Measurements from ENCODE around the gene SPINK4. TPM values are rescaled to one million over a fixed set of nuclear protein-coding genes. Genes with fewer than 3 reads are reported as not detected.

Gene SPINK4
- total RNA-seq, 2 donors from 2014 or later = not detected

GRCh38 chr9:33222031-33222430 is 17.9 kb upstream of the SPINK4 start:
- Mint-ChIP-seq H3K27ac (no peak overlapping the region), H3K4me3 (no peak overlapping the region)
- no peak for ATAC-seq (replicated peaks)

GRCh38 chr9:33223696-33224095 is 16.3 kb upstream of the SPINK4 start:
- no peaks in the 10 kb centered on the region for H3K9me3 Mint-ChIP-seq
- H3K27ac Mint-ChIP-seq = no peak overlapping the region
- ATAC-seq (replicated peaks) = no peak
- no peak overlapping the region for H3K4me3 Mint-ChIP-seq
- peaks cover 9% of the 10 kb centered on the region for H3K4me1 Mint-ChIP-seq
- H3K27me3 Mint-ChIP-seq = peaks cover 3% of the 10 kb centered on the region
- H3K36me3 Mint-ChIP-seq (ENCODE audit: low read depth) = no peaks in the 10 kb centered on the region

More at GRCh38 chr9:33222031-33222430, 17.9 kb upstream of the SPINK4 start:
- peaks cover 9% of the 10 kb centered on the region for H3K4me1 Mint-ChIP-seq
- no peaks in the 10 kb centered on the region for H3K36me3 Mint-ChIP-seq (ENCODE audit: low read depth)
- peaks cover 3% of the 10 kb centered on the region for H3K27me3 Mint-ChIP-seq
- no peaks in the 10 kb centered on the region for H3K9me3 Mint-ChIP-seq

GRCh38 chr9:33225319-33226147 is 14.4 kb upstream of the SPINK4 start:
- Mint-ChIP-seq H3K4me3 (no peak overlapping the region), H3K4me1 (peaks cover 9% of the 10 kb centered on the region), H3K9me3 (no peaks in the 10 kb centered on the region), H3K27me3 (peaks cover 3% of the 10 kb centered on the region), H3K36me3 (ENCODE audit: low read depth) (no peaks in the 10 kb centered on the region), H3K27ac (peak overlapping the region; percentile 39)
- peak; percentile 73 for ATAC-seq (replicated peaks)

- peaks cover 9% of the 10 kb centered on the region for H3K4me1 Mint-ChIP-seq
- no peaks in the 10 kb centered on the region for H3K9me3 Mint-ChIP-seq
- H3K27me3 Mint-ChIP-seq = peaks cover 3% of the 10 kb centered on the region
- H3K27ac Mint-ChIP-seq = no peak overlapping the region
- no peaks in the 10 kb centered on the region for H3K36me3 Mint-ChIP-seq (ENCODE audit: low read depth)
- no peak overlapping the region for H3K4me3 Mint-ChIP-seq
- ATAC-seq (replicated peaks) = no peak
Observed at GRCh38 chr9:33227008-33227398, 13.0 kb upstream of the SPINK4 start.

GRCh38 chr9:33227741-33228140 is 12.2 kb upstream of the SPINK4 start:
- peaks cover 9% of the 10 kb centered on the region for H3K4me1 Mint-ChIP-seq
- H3K27ac Mint-ChIP-seq = no peak overlapping the region
- no peaks in the 10 kb centered on the region for H3K36me3 Mint-ChIP-seq (ENCODE audit: low read depth)
- H3K9me3 Mint-ChIP-seq = no peaks in the 10 kb centered on the region
- H3K4me3 Mint-ChIP-seq = no peak overlapping the region
- no peak for ATAC-seq (replicated peaks)
- peaks cover 2% of the 10 kb centered on the region for H3K27me3 Mint-ChIP-seq

GRCh38 chr9:33228606-33229005 is 11.4 kb upstream of the SPINK4 start:
- H3K27ac Mint-ChIP-seq = no peak overlapping the region
- no peaks in the 10 kb centered on the region for H3K36me3 Mint-ChIP-seq (ENCODE audit: low read depth)
- ATAC-seq (replicated peaks) = no peak
- no peaks in the 10 kb centered on the region for H3K9me3 Mint-ChIP-seq
- H3K4me3 Mint-ChIP-seq = no peak overlapping the region
- no peaks in the 10 kb centered on the region for H3K27me3 Mint-ChIP-seq
- H3K4me1 Mint-ChIP-seq = peaks cover 9% of the 10 kb centered on the region

GRCh38 chr9:33229359-33230114 is 10.4 kb upstream of the SPINK4 start:
- Mint-ChIP-seq H3K27me3 (no peaks in the 10 kb centered on the region), H3K36me3 (ENCODE audit: low read depth) (no peaks in the 10 kb centered on the region), H3K9me3 (no peaks in the 10 kb centered on the region), H3K27ac (no peak overlapping the region), H3K4me3 (no peak overlapping the region), H3K4me1 (peaks cover 9% of the 10 kb centered on the region)
- peak; percentile 51 for ATAC-seq (replicated peaks)

GRCh38 chr9:33230756-33231622 is 9.0 kb upstream of the SPINK4 start:
- no peak for ATAC-seq (replicated peaks)
- H3K27ac Mint-ChIP-seq = no peak overlapping the region
- no peaks in the 10 kb centered on the region for H3K9me3 Mint-ChIP-seq
- H3K4me1 Mint-ChIP-seq = peaks cover under 1% of the 10 kb centered on the region
- no peak overlapping the region for H3K4me3 Mint-ChIP-seq
- no peaks in the 10 kb centered on the region for H3K36me3 Mint-ChIP-seq (ENCODE audit: low read depth)
- H3K27me3 Mint-ChIP-seq = peaks cover 5% of the 10 kb centered on the region

GRCh38 chr9:33231623-33231942 is 8.4 kb upstream of the SPINK4 start:
- no peak overlapping the region for H3K27ac Mint-ChIP-seq
- H3K36me3 Mint-ChIP-seq (ENCODE audit: low read depth) = no peaks in the 10 kb centered on the region
- H3K9me3 Mint-ChIP-seq = no peaks in the 10 kb centered on the region
- H3K27me3 Mint-ChIP-seq = peaks cover 6% of the 10 kb centered on the region
- no peak overlapping the region for H3K4me3 Mint-ChIP-seq
- H3K4me1 Mint-ChIP-seq = no peaks in the 10 kb centered on the region
- ATAC-seq (replicated peaks) = no peak

GRCh38 chr9:33232815-33233214 is 7.2 kb upstream of the SPINK4 start:
- H3K4me3 Mint-ChIP-seq = no peak overlapping the region
- H3K9me3 Mint-ChIP-seq = no peaks in the 10 kb centered on the region
- H3K4me1 Mint-ChIP-seq = no peaks in the 10 kb centered on the region
- no peak overlapping the region for H3K27ac Mint-ChIP-seq
- H3K27me3 Mint-ChIP-seq = peaks cover 6% of the 10 kb centered on the region
- ATAC-seq (replicated peaks) = no peak
- H3K36me3 Mint-ChIP-seq (ENCODE audit: low read depth) = no peaks in the 10 kb centered on the region

GRCh38 chr9:33233626-33234342 is 6.2 kb upstream of the SPINK4 start:
- Mint-ChIP-seq H3K36me3 (ENCODE audit: low read depth) (no peaks in the 10 kb centered on the region), H3K27me3 (peaks cover 6% of the 10 kb centered on the region), H3K9me3 (no peaks in the 10 kb centered on the region), H3K27ac (no peak overlapping the region), H3K4me1 (no peaks in the 10 kb centered on the region), H3K4me3 (no peak overlapping the region)
- peak; percentile 31 for ATAC-seq (replicated peaks)

- no peak overlapping the region for H3K4me3 Mint-ChIP-seq
- H3K27ac Mint-ChIP-seq = no peak overlapping the region
- H3K27me3 Mint-ChIP-seq = peaks cover 6% of the 10 kb centered on the region
- no peaks in the 10 kb centered on the region for H3K36me3 Mint-ChIP-seq (ENCODE audit: low read depth)
- no peak for ATAC-seq (replicated peaks)
- no peaks in the 10 kb centered on the region for H3K4me1 Mint-ChIP-seq
- H3K9me3 Mint-ChIP-seq = no peaks in the 10 kb centered on the region
Observed at GRCh38 chr9:33234511-33235467, 5.2 kb upstream of the SPINK4 start.

GRCh38 chr9:33236571-33236970 is 3.4 kb upstream of the SPINK4 start:
- Mint-ChIP-seq H3K9me3 (no peaks in the 10 kb centered on the region), H3K4me3 (no peak overlapping the region), H3K36me3 (ENCODE audit: low read depth) (no peaks in the 10 kb centered on the region), H3K27ac (no peak overlapping the region), H3K4me1 (no peaks in the 10 kb centered on the region), H3K27me3 (peaks cover 6% of the 10 kb centered on the region)
- no peak for ATAC-seq (replicated peaks)
